ENCODE results near the gene FGF1.
A peak's percentile ranks its signal among the peaks of the same experiment; 100 is the strongest.

FGF1 gene

DNA sequence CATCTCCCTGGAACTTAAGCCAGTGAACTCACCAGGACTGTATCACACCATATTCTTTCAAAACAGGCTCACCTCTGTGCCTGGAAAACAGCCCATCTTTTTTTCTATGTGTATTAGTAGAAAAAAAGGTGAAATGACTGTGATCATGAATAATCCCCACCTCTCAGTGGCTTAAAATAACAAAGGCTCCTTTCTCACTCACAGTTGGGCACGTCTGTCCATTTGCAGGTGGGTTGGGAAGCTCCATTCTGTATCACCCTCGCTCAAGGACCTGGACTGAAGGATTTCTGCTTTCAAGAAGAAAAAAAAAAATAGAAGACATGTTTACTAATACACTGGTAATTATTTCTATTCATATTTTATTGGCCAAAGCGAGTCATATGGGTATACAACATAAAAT, 17.3 kb upstream of the FGF1 start:
- no peak for ATAC-seq
- H3K4me3 Mint-ChIP-seq, result no peak overlapping the region
- H3K36me3 Mint-ChIP-seq (ENCODE audit: low read depth), result no peaks in the 10 kb centered on the region
- H3K4me1 Mint-ChIP-seq, result no peaks in the 10 kb centered on the region
- no peak overlapping the region for H3K27ac Mint-ChIP-seq
- DNase-seq, result no peak
- H3K27me3 Mint-ChIP-seq, result peaks cover 10% of the 10 kb centered on the region
- H3K9me3 Mint-ChIP-seq, result no peaks in the 10 kb centered on the region

DNA sequence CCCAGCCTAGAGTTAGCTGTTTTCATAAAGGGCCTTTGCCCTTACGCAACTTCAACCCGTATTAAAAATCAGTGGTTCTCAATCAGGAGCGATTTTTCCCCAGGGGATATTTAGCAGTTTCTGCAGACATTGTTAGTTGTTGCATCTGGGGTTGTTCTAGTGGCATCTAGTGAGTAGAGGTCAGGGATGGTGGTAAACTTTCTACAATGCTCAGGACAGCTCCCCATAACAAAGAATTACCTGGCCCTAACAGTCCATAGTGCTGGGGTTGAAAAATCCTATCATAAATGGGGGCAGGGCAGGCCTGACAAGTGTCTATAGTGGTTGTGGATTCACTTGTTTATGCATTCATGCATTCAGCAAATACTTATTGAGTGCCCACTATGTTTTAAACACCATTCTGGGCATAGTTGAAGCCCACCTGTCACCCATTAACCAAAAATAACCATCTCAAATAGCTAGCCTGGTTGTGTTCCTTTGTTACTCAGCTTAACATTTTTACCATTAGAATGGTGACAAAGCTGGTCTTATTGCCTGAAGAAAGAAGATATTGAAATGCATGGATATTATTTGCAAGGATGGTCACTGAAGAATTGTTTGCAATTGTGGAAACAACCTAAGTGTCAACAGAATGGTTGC, 15.9 kb upstream of the FGF1 start:
- Mint-ChIP-seq H3K27ac (no peak overlapping the region), H3K9me3 (no peaks in the 10 kb centered on the region), H3K36me3 (ENCODE audit: low read depth) (no peaks in the 10 kb centered on the region), H3K27me3 (peaks cover 8% of the 10 kb centered on the region), H3K4me3 (no peak overlapping the region), H3K4me1 (no peaks in the 10 kb centered on the region)
- DNase-seq (no peak), ATAC-seq (no peak)

DNA sequence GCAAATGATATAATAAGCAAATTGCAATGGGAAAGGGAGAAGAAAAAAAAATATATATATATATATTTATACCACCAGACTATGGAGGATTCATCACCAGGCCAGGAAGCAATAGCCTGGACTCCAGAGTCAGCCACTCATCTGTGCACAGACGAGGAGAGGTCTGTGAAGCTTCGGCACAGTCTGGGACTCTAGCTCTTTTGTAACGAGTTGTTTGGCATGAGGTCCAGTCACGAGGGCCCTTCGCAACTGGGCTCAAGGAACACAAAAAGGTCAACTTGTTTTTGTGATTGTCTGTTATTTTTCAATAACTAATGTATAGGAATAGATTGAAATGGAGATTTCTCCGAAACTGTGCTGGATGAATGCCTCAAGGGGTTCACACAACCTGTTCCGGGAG, 14.7 kb upstream of the FGF1 start:
- H3K36me3 Mint-ChIP-seq (ENCODE audit: low read depth), result no peaks in the 10 kb centered on the region
- no peak overlapping the region for H3K4me3 Mint-ChIP-seq
- H3K27me3 Mint-ChIP-seq, result peaks cover 8% of the 10 kb centered on the region
- ATAC-seq, result no peak
- no peak overlapping the region for H3K27ac Mint-ChIP-seq
- H3K4me1 Mint-ChIP-seq, result no peaks in the 10 kb centered on the region
- no peak for DNase-seq
- no peaks in the 10 kb centered on the region for H3K9me3 Mint-ChIP-seq

DNA sequence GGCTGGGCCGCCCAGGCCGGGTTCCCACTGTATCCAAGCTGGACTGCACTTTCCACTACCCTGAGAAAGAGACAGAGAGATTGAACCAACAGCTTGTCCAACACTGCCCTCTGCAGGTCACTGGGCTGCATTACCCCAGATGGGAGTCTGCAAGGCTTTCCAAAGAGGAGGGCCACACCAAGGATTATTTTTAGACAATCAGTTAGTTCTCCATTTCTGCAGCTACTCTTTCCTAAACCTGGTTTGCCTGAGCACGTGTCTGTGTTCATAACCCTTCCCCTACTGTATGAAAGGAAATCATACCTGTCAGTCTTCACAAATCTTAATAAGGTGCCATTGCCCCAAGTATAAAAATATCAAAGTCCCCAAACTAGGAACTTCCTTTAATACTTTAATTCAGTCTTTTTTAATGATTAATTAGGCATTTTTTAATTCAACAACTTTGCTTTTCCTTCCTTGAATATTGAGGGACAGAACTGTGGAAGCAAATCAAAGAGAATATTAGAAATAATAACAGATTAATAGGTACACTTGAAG, 13.4 kb upstream of the FGF1 start:
- H3K4me3 Mint-ChIP-seq, result no peak overlapping the region
- H3K4me1 Mint-ChIP-seq, result no peaks in the 10 kb centered on the region
- no peaks in the 10 kb centered on the region for H3K9me3 Mint-ChIP-seq
- ATAC-seq (peak; percentile 78), DNase-seq (peak; percentile 79)
- no peak overlapping the region for H3K27ac Mint-ChIP-seq
- no peaks in the 10 kb centered on the region for H3K36me3 Mint-ChIP-seq (ENCODE audit: low read depth)
- peaks cover 6% of the 10 kb centered on the region for H3K27me3 Mint-ChIP-seq

DNA sequence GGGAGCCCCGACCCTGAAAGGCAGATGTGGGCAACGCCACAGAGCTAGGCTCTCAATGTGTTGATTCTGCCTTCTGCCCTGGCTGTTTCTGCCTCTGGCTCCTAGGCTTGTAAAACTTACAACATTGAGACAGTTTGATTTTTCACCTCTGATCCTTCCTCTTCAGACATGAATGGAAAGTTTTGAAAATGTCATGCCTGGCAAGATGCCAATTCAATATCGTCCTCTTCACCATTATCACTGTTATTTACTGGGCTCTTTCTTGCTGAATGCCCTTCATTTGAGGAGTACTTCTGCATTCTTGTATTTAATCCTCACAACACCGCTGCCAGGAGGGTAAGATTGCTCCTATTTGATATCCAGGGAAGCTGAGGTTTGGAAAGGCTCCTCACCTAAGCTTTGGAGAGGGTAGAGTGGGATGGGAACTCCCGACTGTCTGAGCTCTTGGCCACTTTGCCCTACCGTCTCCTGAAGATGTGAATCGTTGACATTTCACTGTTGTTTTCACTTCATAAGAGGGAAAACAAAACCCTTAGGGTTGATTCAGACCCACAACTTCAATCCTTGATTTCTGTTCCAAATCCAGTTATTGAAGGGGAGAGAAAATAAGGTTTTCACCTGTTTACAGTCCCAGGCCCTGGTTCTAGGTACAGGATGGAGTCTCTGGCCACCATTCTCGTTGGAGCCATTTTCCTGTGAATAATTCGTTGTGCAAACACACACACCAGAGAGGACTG, 12.7 kb upstream of the FGF1 start:
- H3K36me3 Mint-ChIP-seq (ENCODE audit: low read depth), result no peaks in the 10 kb centered on the region
- DNase-seq, result no peak
- H3K4me3 Mint-ChIP-seq, result no peak overlapping the region
- H3K9me3 Mint-ChIP-seq, result no peaks in the 10 kb centered on the region
- H3K27me3 Mint-ChIP-seq, result peaks cover 8% of the 10 kb centered on the region
- H3K27ac Mint-ChIP-seq, result no peak overlapping the region
- ATAC-seq, result no peak
- H3K4me1 Mint-ChIP-seq, result no peaks in the 10 kb centered on the region

DNA sequence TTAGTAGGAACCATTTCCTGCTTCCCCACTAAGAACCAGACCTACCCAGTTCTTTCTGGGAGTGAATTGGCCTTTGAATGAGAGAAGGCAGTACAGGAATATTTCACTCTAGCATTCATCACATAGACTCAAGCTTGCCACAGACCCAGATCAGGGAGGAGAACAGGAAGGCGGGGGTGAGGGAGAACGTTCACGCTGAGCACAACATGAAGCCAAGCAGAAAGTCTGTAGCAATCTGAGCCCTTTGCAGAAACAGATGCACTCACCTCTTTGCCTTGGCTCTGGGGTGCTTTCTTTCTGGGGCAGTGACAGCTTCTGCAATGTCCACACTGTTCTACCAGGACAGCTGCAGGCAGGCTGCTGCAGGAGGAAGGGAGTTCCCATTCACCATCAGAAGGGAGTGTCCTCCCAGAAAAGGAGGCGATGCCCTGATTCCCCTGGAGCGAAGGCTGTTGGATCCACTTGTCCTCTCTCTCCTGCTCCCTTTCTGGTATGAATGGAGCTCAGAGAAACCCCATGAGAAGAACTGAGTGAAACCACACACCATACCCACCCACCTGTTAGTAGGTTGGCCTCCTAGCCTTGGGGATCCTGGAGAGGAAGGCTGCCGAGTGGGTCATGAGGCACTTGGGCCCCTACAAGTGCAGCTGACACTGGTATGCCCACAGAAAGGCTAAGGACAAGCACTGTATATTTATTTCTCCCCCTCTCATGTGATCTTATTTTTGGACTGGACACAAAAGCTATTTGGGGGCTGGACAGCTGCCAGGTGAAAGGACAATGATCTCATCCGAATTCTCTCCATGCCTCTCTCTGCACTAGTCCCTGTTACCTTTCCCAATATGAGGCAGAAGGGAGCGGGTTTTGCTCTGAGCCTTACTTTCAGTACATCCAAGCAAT, 11.7 kb upstream of the FGF1 start:
- Mint-ChIP-seq H3K4me3 (no peak overlapping the region), H3K27ac (no peak overlapping the region), H3K27me3 (peaks cover 5% of the 10 kb centered on the region), H3K4me1 (no peaks in the 10 kb centered on the region), H3K36me3 (ENCODE audit: low read depth) (no peaks in the 10 kb centered on the region), H3K9me3 (no peaks in the 10 kb centered on the region)
- no peak for DNase-seq
- no peak for ATAC-seq

DNA sequence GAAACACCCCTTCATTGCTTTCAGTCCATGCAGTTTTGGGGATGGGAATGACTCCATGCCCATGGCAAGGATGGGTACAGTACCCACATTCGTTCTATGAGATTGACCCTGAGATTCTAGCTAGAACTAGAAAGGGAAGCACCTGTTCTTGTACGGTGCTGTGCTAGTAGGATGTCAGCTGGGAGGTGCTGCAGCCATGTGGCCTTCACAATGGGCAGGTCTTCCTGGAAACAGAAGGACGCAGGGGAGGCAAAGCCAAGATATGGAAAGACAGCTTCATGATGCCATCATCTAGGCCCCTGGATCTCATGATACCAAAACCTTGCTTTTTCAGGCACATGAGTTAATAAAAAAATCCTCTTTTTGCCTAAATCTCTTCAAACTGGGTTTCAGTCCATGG, 10.5 kb upstream of the FGF1 start:
- Mint-ChIP-seq H3K27ac (no peak overlapping the region), H3K9me3 (no peaks in the 10 kb centered on the region), H3K4me1 (no peaks in the 10 kb centered on the region), H3K27me3 (peaks cover 3% of the 10 kb centered on the region), H3K36me3 (ENCODE audit: low read depth) (no peaks in the 10 kb centered on the region), H3K4me3 (no peak overlapping the region)
- ATAC-seq (no peak), DNase-seq (no peak)

DNA sequence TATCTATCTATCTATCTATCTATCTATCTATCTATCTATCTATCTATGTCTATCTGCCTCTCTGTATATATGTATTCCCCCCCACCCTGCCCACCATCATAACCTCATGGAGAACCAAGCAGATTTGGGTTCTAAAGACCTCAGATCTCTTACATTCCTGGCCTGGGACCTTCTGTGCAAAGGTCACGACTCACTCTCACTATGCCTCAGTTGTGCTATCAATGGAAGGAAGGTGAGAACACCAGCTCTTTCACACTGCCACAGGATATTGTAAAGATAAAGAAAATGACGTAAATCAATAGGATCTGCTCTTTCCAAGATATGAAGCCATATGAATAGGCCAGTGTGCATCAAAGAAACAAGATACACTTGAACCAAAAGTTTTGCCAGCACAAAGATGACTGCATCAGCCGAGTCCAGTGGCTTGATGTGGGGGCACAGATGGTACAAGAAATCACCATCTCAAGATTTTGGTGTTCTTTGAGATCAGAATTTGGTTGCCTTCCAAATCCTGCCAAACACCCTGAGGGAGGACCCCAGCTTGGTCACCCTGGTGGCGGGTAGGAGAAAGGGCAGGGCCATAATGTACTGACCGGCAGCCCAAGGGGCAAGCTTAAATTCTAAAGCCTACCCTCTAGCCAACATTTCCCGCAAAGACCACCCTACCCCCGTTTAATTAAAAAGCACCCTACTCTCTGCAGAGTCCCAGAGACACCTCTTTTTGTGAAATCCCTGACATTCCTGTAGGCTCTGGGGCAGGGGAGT, 8.4 kb upstream of the FGF1 start:
- Mint-ChIP-seq H3K36me3 (ENCODE audit: low read depth) (no peaks in the 10 kb centered on the region), H3K9me3 (no peaks in the 10 kb centered on the region), H3K27ac (no peak overlapping the region), H3K27me3 (peaks cover 3% of the 10 kb centered on the region), H3K4me3 (no peak overlapping the region), H3K4me1 (no peaks in the 10 kb centered on the region)
- DNase-seq (no peak), ATAC-seq (peak; percentile 56)

DNA sequence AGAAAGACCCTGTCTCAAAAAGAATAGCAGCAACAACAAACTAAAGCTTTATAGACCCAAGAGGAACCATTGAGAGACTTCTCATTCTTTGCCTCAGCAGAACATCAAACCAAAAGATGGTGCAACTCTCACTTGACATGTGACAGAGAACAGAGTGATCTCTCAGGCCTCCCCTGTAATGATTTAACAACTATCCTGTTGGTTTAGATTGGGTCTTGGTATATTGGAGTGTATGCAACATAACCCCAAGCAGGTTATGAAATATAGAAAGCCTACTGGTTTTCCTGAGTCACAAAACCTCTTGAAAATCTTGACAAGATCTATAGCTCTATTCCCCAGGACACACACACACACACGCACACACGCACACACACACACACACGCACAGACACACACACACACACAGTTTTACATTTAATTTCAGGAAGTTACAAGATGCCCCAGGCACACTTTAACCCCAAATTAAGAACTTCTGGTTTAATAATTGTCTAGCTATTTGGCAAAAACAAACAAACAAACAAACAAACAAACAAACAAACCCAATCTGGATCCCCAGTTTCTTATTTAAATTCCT, 6.5 kb upstream of the FGF1 start:
- Mint-ChIP-seq H3K4me1 (no peaks in the 10 kb centered on the region), H3K27ac (no peak overlapping the region), H3K27me3 (peaks cover 3% of the 10 kb centered on the region), H3K36me3 (ENCODE audit: low read depth) (no peaks in the 10 kb centered on the region), H3K4me3 (no peak overlapping the region), H3K9me3 (no peaks in the 10 kb centered on the region)
- DNase-seq, result no peak
- ATAC-seq, result no peak

DNA sequence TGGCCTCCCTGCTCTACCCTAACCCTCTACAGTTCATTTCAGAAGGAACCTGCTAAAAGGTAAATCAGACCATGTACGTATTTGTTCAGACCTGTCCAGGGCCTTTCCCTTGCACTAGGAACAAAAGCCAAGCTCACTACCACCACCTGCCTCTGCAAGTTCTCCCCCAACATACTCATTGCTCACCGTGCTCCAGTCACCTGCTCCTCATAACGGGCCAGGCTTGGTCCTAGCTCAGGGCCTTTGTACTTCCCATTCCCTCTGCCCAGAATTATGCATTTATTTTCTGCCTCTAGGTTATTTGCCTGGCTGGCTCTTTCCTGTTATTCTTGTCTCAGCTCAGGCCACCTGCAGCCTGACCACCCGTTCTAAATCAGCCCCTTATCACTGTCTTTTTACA, 4.8 kb upstream of the FGF1 start:
- Mint-ChIP-seq H3K4me1 (no peaks in the 10 kb centered on the region), H3K27me3 (peaks cover 3% of the 10 kb centered on the region), H3K27ac (no peak overlapping the region), H3K9me3 (no peaks in the 10 kb centered on the region), H3K36me3 (ENCODE audit: low read depth) (no peaks in the 10 kb centered on the region), H3K4me3 (no peak overlapping the region)
- DNase-seq, result no peak
- no peak for ATAC-seq

DNA sequence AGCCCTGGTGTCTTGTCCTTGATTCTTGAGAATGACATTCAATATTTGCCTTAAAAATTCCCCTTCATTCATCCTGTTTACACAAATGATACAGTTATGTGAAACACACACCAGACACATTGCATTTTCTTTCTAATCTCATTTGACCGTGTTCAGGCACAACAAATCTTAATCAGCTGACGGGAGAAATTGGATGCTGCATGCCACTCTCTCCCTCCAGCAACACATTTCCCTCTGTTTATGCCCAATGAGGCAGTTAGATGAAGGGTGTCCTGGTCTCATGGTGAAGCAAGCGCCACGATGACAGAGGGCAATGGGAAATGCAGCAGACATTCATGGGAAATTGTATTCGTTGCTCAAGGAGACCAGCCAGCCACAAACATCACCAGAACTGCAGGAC, 3.2 kb upstream of the FGF1 start:
- ATAC-seq (no peak), DNase-seq (no peak)
- Mint-ChIP-seq H3K4me1 (no peaks in the 10 kb centered on the region), H3K27me3 (peaks cover under 1% of the 10 kb centered on the region), H3K9me3 (no peaks in the 10 kb centered on the region), H3K27ac (no peak overlapping the region), H3K36me3 (ENCODE audit: low read depth) (no peaks in the 10 kb centered on the region), H3K4me3 (no peak overlapping the region)

DNA sequence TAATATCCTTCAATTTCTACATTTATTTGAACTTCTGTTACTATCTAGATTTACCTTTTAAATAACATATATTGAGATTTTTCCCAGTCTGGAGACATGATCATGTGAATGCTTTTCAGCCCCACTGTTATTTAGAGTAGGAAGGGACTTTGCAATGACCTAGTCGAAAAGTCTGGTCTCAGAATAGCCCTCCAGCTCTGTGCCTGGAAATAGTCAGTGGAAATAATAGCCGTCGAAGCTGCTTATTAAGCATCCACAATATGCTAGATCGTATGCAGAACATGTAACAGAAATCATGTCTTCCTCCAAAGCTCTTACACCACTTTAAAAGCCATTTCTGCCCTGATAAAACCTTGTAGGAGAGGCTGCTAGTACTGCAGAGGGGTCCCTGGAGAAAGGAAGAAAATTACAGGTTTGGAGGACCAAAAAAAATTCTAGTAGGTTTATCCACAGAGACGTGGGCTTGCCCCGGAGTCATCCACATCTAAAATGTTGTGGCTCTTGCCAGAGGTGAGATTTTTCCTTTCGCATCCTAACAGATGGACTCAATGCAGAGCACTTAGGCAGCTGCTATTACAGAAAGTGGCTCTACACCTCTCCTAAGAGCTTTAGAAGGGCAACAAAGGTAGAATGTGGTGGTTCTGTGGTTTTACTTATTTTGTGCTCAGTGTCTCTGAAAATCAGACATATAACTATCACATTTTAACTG, 2.5 kb upstream of the FGF1 start:
- ATAC-seq, result no peak
- Mint-ChIP-seq H3K9me3 (no peaks in the 10 kb centered on the region), H3K4me3 (no peak overlapping the region), H3K4me1 (no peaks in the 10 kb centered on the region), H3K27ac (no peak overlapping the region), H3K27me3 (no peaks in the 10 kb centered on the region), H3K36me3 (ENCODE audit: low read depth) (no peaks in the 10 kb centered on the region)
- no peak for DNase-seq

DNA sequence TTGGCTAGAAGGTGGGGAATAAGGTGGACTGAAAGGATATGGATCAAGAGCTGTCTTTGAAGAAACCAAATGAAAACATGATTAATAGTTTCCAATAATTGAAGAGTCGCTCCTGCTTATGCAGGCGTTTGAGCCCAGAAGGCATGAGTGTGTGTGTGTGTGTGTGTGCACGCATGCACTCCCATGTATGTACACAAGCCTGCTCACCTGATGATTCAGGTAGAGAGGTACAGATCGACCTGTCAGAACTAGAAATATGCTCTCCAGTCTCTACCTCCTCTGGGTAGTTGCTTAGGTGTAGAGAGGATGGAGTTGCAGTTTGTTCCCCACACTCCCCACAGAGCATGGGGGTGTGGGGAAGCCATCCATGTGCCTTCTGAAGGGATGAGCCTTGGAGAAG, 1.1 kb upstream of the FGF1 start:
- H3K4me3 Mint-ChIP-seq, result no peak overlapping the region
- no peak overlapping the region for H3K27ac Mint-ChIP-seq
- DNase-seq (no peak), ATAC-seq (no peak)
- H3K36me3 Mint-ChIP-seq (ENCODE audit: low read depth), result no peaks in the 10 kb centered on the region
- no peaks in the 10 kb centered on the region for H3K9me3 Mint-ChIP-seq
- H3K4me1 Mint-ChIP-seq, result no peaks in the 10 kb centered on the region
- H3K27me3 Mint-ChIP-seq, result no peaks in the 10 kb centered on the region
